ENCODE measurements around the gene NANOS1. TPM values are rescaled to one million over a fixed set of nuclear protein-coding genes. Genes with fewer than 3 reads are reported as not detected.

Gene NANOS1
- total and polyA plus RNA-seq, 2 experiments from 2014 or later, result 1.6 to 2.9 TPM

- H3K4me1 ChIP-seq (ENCODE audit: insufficient read depth), result peaks cover 10% of the 10 kb centered on the region
- no peaks in the 10 kb centered on the region for H3K27me3 ChIP-seq (ENCODE audit: insufficient read depth)
- H2AFZ ChIP-seq, result no peak overlapping the region
- H3K4me3 Mint-ChIP-seq, result no peak overlapping the region
- H3K9me3 Mint-ChIP-seq, result no peaks in the 10 kb centered on the region
- 0 out of 2 replicates have a peak overlapping the region, but pooled peaks have one; percentile 12 for H3K27ac ChIP-seq (ENCODE audit: low read depth)
- H3K36me3 ChIP-seq (ENCODE audit: insufficient read depth), result peaks cover 57% of the 10 kb centered on the region
- TF ChIP-seq CREB1 (CRISPR knock-in tag; IDR thresholded peaks at IDR 0.05; ENCODE audit: low read depth) (no peak), ETS1 (IDR thresholded peaks at IDR 0.05) (no peak), ZNF331 (CRISPR knock-in tag; IDR thresholded peaks at IDR 0.05; ENCODE audit: low read depth) (no peak), EZH2phosphoT487 (IDR thresholded peaks at IDR 0.05; ENCODE audit: unreplicated experiment) (no peak), ZNF114 (CRISPR knock-in tag; IDR thresholded peaks at IDR 0.05) (no peak), JUNB (IDR thresholded peaks at IDR 0.05; ENCODE audit: unreplicated experiment) (no peak), STAT1 (IDR thresholded peaks at IDR 0.05; ENCODE audit: unreplicated experiment) (no peak), EZH2 (IDR thresholded peaks at IDR 0.05; ENCODE audit: low read depth, unreplicated experiment) (no peak), POLR2AphosphoS5 (IDR thresholded peaks at IDR 0.05; ENCODE audit: low read depth) (no peak), NANOG (IDR thresholded peaks at IDR 0.05; ENCODE audit: borderline replicate concordance) (no peak)
- TF ChIP-seq, protein P1, sequence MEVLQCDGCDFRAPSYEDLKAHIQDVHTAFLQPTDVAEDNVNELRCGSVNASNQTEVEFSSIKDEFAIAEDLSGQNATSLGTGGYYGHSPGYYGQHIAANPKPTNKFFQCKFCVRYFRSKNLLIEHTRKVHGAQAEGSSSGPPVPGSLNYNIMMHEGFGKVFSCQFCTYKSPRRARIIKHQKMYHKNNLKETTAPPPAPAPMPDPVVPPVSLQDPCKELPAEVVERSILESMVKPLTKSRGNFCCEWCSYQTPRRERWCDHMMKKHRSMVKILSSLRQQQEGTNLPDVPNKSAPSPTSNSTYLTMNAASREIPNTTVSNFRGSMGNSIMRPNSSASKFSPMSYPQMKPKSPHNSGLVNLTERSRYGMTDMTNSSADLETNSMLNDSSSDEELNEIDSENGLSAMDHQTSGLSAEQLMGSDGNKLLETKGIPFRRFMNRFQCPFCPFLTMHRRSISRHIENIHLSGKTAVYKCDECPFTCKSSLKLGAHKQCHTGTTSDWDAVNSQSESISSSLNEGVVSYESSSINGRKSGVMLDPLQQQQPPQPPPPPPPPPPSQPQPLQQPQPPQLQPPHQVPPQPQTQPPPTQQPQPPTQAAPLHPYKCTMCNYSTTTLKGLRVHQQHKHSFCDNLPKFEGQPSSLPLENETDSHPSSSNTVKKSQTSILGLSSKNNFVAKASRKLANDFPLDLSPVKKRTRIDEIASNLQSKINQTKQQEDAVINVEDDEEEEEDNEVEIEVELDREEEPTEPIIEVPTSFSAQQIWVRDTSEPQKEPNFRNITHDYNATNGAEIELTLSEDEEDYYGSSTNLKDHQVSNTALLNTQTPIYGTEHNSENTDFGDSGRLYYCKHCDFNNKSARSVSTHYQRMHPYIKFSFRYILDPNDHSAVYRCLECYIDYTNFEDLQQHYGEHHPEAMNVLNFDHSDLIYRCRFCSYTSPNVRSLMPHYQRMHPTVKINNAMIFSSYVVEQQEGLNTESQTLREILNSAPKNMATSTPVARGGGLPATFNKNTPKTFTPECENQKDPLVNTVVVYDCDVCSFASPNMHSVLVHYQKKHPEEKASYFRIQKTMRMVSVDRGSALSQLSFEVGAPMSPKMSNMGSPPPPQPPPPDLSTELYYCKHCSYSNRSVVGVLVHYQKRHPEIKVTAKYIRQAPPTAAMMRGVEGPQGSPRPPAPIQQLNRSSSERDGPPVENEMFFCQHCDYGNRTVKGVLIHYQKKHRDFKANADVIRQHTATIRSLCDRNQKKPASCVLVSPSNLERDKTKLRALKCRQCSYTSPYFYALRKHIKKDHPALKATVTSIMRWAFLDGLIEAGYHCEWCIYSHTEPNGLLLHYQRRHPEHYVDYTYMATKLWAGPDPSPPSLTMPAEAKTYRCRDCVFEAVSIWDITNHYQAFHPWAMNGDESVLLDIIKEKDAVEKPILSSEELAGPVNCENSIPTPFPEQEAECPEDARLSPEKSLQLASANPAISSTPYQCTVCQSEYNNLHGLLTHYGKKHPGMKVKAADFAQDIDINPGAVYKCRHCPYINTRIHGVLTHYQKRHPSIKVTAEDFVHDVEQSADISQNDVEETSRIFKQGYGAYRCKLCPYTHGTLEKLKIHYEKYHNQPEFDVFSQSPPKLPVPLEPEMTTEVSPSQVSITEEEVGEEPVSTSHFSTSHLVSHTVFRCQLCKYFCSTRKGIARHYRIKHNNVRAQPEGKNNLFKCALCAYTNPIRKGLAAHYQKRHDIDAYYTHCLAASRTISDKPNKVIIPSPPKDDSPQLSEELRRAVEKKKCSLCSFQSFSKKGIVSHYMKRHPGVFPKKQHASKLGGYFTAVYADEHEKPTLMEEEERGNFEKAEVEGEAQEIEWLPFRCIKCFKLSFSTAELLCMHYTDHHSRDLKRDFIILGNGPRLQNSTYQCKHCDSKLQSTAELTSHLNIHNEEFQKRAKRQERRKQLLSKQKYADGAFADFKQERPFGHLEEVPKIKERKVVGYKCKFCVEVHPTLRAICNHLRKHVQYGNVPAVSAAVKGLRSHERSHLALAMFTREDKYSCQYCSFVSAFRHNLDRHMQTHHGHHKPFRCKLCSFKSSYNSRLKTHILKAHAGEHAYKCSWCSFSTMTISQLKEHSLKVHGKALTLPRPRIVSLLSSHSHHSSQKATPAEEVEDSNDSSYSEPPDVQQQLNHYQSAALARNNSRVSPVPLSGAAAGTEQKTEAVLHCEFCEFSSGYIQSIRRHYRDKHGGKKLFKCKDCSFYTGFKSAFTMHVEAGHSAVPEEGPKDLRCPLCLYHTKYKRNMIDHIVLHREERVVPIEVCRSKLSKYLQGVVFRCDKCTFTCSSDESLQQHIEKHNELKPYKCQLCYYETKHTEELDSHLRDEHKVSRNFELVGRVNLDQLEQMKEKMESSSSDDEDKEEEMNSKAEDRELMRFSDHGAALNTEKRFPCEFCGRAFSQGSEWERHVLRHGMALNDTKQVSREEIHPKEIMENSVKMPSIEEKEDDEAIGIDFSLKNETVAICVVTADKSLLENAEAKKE (CRISPR knock-in tag; IDR thresholded peaks at IDR 0.05), result no peak
- TF ChIP-seq, protein P2, sequence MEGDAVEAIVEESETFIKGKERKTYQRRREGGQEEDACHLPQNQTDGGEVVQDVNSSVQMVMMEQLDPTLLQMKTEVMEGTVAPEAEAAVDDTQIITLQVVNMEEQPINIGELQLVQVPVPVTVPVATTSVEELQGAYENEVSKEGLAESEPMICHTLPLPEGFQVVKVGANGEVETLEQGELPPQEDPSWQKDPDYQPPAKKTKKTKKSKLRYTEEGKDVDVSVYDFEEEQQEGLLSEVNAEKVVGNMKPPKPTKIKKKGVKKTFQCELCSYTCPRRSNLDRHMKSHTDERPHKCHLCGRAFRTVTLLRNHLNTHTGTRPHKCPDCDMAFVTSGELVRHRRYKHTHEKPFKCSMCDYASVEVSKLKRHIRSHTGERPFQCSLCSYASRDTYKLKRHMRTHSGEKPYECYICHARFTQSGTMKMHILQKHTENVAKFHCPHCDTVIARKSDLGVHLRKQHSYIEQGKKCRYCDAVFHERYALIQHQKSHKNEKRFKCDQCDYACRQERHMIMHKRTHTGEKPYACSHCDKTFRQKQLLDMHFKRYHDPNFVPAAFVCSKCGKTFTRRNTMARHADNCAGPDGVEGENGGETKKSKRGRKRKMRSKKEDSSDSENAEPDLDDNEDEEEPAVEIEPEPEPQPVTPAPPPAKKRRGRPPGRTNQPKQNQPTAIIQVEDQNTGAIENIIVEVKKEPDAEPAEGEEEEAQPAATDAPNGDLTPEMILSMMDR (conservative IDR thresholded peaks at IDR 0.05; ENCODE audit: low read depth in 2 of 2), result no peak
- TF ChIP-seq, protein P3, sequence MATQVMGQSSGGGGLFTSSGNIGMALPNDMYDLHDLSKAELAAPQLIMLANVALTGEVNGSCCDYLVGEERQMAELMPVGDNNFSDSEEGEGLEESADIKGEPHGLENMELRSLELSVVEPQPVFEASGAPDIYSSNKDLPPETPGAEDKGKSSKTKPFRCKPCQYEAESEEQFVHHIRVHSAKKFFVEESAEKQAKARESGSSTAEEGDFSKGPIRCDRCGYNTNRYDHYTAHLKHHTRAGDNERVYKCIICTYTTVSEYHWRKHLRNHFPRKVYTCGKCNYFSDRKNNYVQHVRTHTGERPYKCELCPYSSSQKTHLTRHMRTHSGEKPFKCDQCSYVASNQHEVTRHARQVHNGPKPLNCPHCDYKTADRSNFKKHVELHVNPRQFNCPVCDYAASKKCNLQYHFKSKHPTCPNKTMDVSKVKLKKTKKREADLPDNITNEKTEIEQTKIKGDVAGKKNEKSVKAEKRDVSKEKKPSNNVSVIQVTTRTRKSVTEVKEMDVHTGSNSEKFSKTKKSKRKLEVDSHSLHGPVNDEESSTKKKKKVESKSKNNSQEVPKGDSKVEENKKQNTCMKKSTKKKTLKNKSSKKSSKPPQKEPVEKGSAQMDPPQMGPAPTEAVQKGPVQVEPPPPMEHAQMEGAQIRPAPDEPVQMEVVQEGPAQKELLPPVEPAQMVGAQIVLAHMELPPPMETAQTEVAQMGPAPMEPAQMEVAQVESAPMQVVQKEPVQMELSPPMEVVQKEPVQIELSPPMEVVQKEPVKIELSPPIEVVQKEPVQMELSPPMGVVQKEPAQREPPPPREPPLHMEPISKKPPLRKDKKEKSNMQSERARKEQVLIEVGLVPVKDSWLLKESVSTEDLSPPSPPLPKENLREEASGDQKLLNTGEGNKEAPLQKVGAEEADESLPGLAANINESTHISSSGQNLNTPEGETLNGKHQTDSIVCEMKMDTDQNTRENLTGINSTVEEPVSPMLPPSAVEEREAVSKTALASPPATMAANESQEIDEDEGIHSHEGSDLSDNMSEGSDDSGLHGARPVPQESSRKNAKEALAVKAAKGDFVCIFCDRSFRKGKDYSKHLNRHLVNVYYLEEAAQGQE (IDR thresholded peaks at IDR 0.05; ENCODE audit: unreplicated experiment), result no peak
- DNase-seq (ENCODE audit: low spot score), result no peak
- peaks cover 100% of the 10 kb centered on the region for H3K79me2 ChIP-seq (replicated peaks; ENCODE audit: insufficient read depth)
- no peak overlapping the region for H3K4me2 ChIP-seq
- peaks cover 78% of the 10 kb centered on the region for H4K20me1 ChIP-seq (replicated peaks; ENCODE audit: insufficient read depth)
- H3K36me3 Mint-ChIP-seq (ENCODE audit: low read depth), result peaks cover 79% of the 10 kb centered on the region
- no peaks in the 10 kb centered on the region for H3K9me2 ChIP-seq (ENCODE audit: insufficient read depth)
- H3K4me3 ChIP-seq, result no peak overlapping the region
- H3F3A ChIP-seq (replicated peaks; ENCODE audit: low read depth), result 0 out of 2 replicates have a peak, but pooled peaks cover 3% of the 10 kb centered on the region
- peaks cover 9% of the 10 kb centered on the region; the same call in 2 of the 3 replicates for H3K4me1 Mint-ChIP-seq
- ATAC-seq, result no peak
- H3K27ac Mint-ChIP-seq, result no peak overlapping the region
- peaks cover 2% of the 10 kb centered on the region for H3K27me3 Mint-ChIP-seq (ENCODE audit: insufficient read depth, low read depth, poor library complexity)
Measured at GRCh38 chr10:119073584-119073983, 44.1 kb downstream of the NANOS1 start.

Data from GM23338 (cell line).